ENCODE measurements around the gene CYP1A2.

The CYP1A2 gene

DNA sequence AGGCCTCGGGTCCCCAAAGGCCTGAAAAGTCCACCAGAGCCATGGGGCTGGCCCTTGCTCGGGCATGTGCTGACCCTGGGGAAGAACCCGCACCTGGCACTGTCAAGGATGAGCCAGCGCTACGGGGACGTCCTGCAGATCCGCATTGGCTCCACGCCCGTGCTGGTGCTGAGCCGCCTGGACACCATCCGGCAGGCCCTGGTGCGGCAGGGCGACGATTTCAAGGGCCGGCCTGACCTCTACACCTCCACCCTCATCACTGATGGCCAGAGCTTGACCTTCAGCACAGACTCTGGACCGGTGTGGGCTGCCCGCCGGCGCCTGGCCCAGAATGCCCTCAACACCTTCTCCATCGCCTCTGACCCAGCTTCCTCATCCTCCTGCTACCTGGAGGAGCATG lies 1.2 kb downstream of the CYP1A2 start:
- H3K79me2 ChIP-seq (ENCODE audit: low read length), result no peaks in the 10 kb centered on the region

DNA sequence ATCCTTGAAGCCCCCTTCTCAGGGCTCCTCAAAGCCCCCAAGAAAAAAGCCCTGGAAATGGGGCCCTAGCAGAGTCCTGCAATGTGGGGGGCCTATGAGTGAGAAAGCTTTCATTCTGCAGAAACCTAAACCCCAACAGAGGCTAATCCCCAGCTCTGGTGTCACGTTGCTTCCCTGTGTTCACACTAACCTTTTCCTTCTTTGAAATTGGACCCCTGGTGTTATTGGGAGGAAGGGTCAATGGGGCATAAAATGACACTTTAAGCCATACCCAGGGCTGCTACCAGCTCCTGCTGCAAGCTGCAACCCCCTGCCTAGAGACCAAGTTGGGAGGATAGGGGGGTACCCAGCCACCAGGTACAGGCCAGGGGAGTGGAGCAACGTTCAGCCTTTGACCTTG lies 2.1 kb downstream of the CYP1A2 start:
- Histone ChIP-seq H3K36me3 (replicated peaks; ENCODE audit: insufficient read depth, low read length) (no peaks in the 10 kb centered on the region), H3K9me2 (replicated peaks; ENCODE audit: insufficient read depth, low read length) (no peaks in the 10 kb centered on the region), H3K4me3 (ENCODE audit: low read length) (no peak overlapping the region), H4K20me1 (ENCODE audit: insufficient read depth, low read length) (no peaks in the 10 kb centered on the region), H3K4me1 (ENCODE audit: low read length) (no peaks in the 10 kb centered on the region), H3K4me2 (ENCODE audit: low read depth, low read length) (no peak overlapping the region), H3K9ac (ENCODE audit: low read length) (no peak overlapping the region), H3F3A (ENCODE audit: insufficient read depth, low read length) (no peaks in the 10 kb centered on the region), H2AFZ (ENCODE audit: low read length) (no peak overlapping the region), H3K27ac (ENCODE audit: low read length) (no peak overlapping the region), H3K27me3 (replicated peaks; ENCODE audit: insufficient read depth, low read length) (no peaks in the 10 kb centered on the region; the same call in 1 of the 2 replicates), H3K9me3 (replicated peaks; ENCODE audit: insufficient read depth, low read length) (no peaks in the 10 kb centered on the region), H3K79me2 (ENCODE audit: low read length) (no peaks in the 10 kb centered on the region)
- DNase-seq, result no peak
- TF ChIP-seq EZH2 (optimal IDR thresholded peaks at IDR 0.05; ENCODE audit: low read depth, low read length) (no peak), EZH2phosphoT487 (IDR thresholded peaks at IDR 0.05; ENCODE audit: low read length) (no peak)
- TF ChIP-seq, protein P1, sequence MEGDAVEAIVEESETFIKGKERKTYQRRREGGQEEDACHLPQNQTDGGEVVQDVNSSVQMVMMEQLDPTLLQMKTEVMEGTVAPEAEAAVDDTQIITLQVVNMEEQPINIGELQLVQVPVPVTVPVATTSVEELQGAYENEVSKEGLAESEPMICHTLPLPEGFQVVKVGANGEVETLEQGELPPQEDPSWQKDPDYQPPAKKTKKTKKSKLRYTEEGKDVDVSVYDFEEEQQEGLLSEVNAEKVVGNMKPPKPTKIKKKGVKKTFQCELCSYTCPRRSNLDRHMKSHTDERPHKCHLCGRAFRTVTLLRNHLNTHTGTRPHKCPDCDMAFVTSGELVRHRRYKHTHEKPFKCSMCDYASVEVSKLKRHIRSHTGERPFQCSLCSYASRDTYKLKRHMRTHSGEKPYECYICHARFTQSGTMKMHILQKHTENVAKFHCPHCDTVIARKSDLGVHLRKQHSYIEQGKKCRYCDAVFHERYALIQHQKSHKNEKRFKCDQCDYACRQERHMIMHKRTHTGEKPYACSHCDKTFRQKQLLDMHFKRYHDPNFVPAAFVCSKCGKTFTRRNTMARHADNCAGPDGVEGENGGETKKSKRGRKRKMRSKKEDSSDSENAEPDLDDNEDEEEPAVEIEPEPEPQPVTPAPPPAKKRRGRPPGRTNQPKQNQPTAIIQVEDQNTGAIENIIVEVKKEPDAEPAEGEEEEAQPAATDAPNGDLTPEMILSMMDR (IDR thresholded peaks at IDR 0.05; ENCODE audit: low read length), result no peak

More for the DNA sequence above, 1.2 kb downstream of the CYP1A2 start:
- Histone ChIP-seq H2AFZ (ENCODE audit: low read length) (no peak overlapping the region), H3K27me3 (replicated peaks; ENCODE audit: insufficient read depth, low read length) (no peaks in the 10 kb centered on the region; the same call in 1 of the 2 replicates), H3K9me2 (replicated peaks; ENCODE audit: insufficient read depth, low read length) (no peaks in the 10 kb centered on the region), H4K20me1 (ENCODE audit: insufficient read depth, low read length) (no peaks in the 10 kb centered on the region), H3F3A (ENCODE audit: insufficient read depth, low read length) (no peaks in the 10 kb centered on the region), H3K36me3 (replicated peaks; ENCODE audit: insufficient read depth, low read length) (no peaks in the 10 kb centered on the region), H3K4me1 (ENCODE audit: low read length) (no peaks in the 10 kb centered on the region), H3K4me2 (ENCODE audit: low read depth, low read length) (no peak overlapping the region), H3K9ac (ENCODE audit: low read length) (no peak overlapping the region), H3K9me3 (replicated peaks; ENCODE audit: insufficient read depth, low read length) (no peaks in the 10 kb centered on the region), H3K27ac (ENCODE audit: low read length) (no peak overlapping the region), H3K4me3 (ENCODE audit: low read length) (no peak overlapping the region)
- no peak for DNase-seq
- TF ChIP-seq EZH2phosphoT487 (IDR thresholded peaks at IDR 0.05; ENCODE audit: low read length) (no peak), EZH2 (optimal IDR thresholded peaks at IDR 0.05; ENCODE audit: low read depth, low read length) (no peak)
- TF ChIP-seq, protein P1 (IDR thresholded peaks at IDR 0.05; ENCODE audit: low read length), result no peak

DNA sequence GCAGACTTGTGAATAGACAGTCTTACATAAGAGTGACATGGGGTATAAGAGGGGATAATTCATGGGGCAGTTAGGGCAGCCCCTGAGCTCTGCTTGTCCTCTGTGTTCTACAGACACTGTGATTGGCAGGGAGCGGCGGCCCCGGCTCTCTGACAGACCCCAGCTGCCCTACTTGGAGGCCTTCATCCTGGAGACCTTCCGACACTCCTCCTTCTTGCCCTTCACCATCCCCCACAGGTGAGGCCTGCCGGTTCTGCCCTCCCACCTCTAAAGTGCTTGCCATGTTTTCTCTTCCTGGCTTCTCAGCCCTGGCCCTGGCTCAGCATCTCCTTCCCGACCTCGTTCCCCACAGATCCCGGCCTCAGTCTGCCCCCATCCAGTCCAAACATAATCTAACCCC lies 3.4 kb downstream of the CYP1A2 start:
- Histone ChIP-seq H4K20me1 (ENCODE audit: insufficient read depth, low read length) (no peaks in the 10 kb centered on the region), H2AFZ (ENCODE audit: low read length) (no peak overlapping the region), H3K79me2 (ENCODE audit: low read length) (no peaks in the 10 kb centered on the region), H3K9me2 (replicated peaks; ENCODE audit: insufficient read depth, low read length) (no peaks in the 10 kb centered on the region), H3K4me1 (ENCODE audit: low read length) (no peaks in the 10 kb centered on the region), H3K4me2 (ENCODE audit: low read depth, low read length) (no peak overlapping the region), H3K9ac (ENCODE audit: low read length) (no peak overlapping the region), H3K36me3 (replicated peaks; ENCODE audit: insufficient read depth, low read length) (no peaks in the 10 kb centered on the region), H3F3A (ENCODE audit: insufficient read depth, low read length) (no peaks in the 10 kb centered on the region), H3K27ac (ENCODE audit: low read length) (no peak overlapping the region), H3K4me3 (ENCODE audit: low read length) (no peak overlapping the region), H3K9me3 (replicated peaks; ENCODE audit: insufficient read depth, low read length) (no peaks in the 10 kb centered on the region), H3K27me3 (replicated peaks; ENCODE audit: insufficient read depth, low read length) (no peaks in the 10 kb centered on the region; the same call in 1 of the 2 replicates)
- TF ChIP-seq EZH2phosphoT487 (IDR thresholded peaks at IDR 0.05; ENCODE audit: low read length) (no peak), EZH2 (optimal IDR thresholded peaks at IDR 0.05; ENCODE audit: low read depth, low read length) (no peak)
- TF ChIP-seq, protein P1 (IDR thresholded peaks at IDR 0.05; ENCODE audit: low read length), result no peak
- no peak for DNase-seq
